Measurements from ENCODE around the gene SLC2A6. TPM values are rescaled to one million over a fixed set of nuclear protein-coding genes. Genes with fewer than 3 reads are reported as not detected.

Gene SLC2A6
- total RNA-seq, 6 donors from 2014 or later = 5.2 to 17.2 (median 7.5) TPM

- Histone ChIP-seq H3K27me3 (no peaks in the 10 kb centered on the region), H3K27ac (peak overlapping the region; percentile 45 to 79 (median 61)), H3K36me3 (no peaks in the 10 kb centered on the region), H3K4me1 (peaks cover under 1 to 18% (median 13%) of the 10 kb centered on the region in 4 donors), H3K9me3 (no peaks in the 10 kb centered on the region), H3K4me3 (no peak overlapping the region)
- 89 to 92% methylated on average over 5 to 7 of the region's 11 CpGs for WGBS, 2 donors
- peak in 1 of 2 donors; percentile 60 for DNase-seq
- no peak for ATAC-seq (ENCODE audit: low FRiP score in 2 of 2)
- TF ChIP-seq EP300 (IDR thresholded peaks at IDR 0.05) (peak in 3 of 4 donors; percentile 27 to 69 (median 61)), POLR2AphosphoS5 (IDR thresholded peaks at IDR 0.05) (peak in 1 of 2 donors; percentile 30)
- TF ChIP-seq, protein P1, sequence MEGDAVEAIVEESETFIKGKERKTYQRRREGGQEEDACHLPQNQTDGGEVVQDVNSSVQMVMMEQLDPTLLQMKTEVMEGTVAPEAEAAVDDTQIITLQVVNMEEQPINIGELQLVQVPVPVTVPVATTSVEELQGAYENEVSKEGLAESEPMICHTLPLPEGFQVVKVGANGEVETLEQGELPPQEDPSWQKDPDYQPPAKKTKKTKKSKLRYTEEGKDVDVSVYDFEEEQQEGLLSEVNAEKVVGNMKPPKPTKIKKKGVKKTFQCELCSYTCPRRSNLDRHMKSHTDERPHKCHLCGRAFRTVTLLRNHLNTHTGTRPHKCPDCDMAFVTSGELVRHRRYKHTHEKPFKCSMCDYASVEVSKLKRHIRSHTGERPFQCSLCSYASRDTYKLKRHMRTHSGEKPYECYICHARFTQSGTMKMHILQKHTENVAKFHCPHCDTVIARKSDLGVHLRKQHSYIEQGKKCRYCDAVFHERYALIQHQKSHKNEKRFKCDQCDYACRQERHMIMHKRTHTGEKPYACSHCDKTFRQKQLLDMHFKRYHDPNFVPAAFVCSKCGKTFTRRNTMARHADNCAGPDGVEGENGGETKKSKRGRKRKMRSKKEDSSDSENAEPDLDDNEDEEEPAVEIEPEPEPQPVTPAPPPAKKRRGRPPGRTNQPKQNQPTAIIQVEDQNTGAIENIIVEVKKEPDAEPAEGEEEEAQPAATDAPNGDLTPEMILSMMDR (IDR thresholded peaks at IDR 0.05) = no peak
Measured at GRCh38 chr9:133493428-133493827, 14.5 kb upstream of the SLC2A6 start.

- Histone ChIP-seq H3K4me3 (no peak overlapping the region), H3K9me3 (no peaks in the 10 kb centered on the region), H3K27ac (peak overlapping the region; percentile 45 to 79 (median 61)), H3K4me1 (peaks cover 9 to 15% (median 13%) of the 10 kb centered on the region in 4 donors), H3K27me3 (no peaks in the 10 kb centered on the region), H3K36me3 (no peaks in the 10 kb centered on the region)
- DNase-seq = peak in 1 of 2 donors; percentile 62
- TF ChIP-seq, protein P1 (IDR thresholded peaks at IDR 0.05) = no peak
- TF ChIP-seq POLR2A (IDR thresholded peaks at IDR 0.05) (no peak), POLR2AphosphoS5 (IDR thresholded peaks at IDR 0.05) (peak in 1 of 2 donors; percentile 11)
- peak in 1 of 2 donors; percentile 4 for ATAC-seq (ENCODE audit: low FRiP score in 2 of 2)
- 71 to 72% methylated on average over 12 to 33 of the region's 33 CpGs for WGBS, 2 donors
Measured at GRCh38 chr9:133492061-133493021, 13.4 kb upstream of the SLC2A6 start.

DNA sequence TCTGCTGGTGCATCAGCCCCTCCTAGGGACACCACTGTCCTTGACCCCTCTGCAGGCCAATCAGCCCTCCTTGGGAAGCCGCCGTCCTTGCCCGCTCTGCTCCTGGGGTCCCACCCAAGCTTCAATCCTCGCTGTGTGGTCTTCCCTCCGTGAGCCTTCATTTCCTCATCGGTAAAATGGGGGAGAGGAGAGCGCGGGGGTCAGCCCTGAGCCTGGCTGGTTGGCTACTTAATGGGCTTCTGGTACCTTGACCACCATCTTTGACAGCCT is 12.7 kb upstream of the SLC2A6 start:
- Histone ChIP-seq H3K4me1 (peaks cover 11 to 17% (median 13%) of the 10 kb centered on the region in 4 donors), H3K27me3 (no peaks in the 10 kb centered on the region), H3K36me3 (no peaks in the 10 kb centered on the region), H3K27ac (peak overlapping the region; percentile 10 to 79 (median 57)), H3K4me3 (no peak overlapping the region), H3K9me3 (no peaks in the 10 kb centered on the region)
- no peak for DNase-seq
- no peak for ATAC-seq (ENCODE audit: low FRiP score in 2 of 2)
- WGBS, 2 donors = 94 to 100% methylated on average over 7 to 8 of the region's 8 CpGs
- TF ChIP-seq EP300 (IDR thresholded peaks at IDR 0.05) (no peak), POLR2AphosphoS5 (IDR thresholded peaks at IDR 0.05) (no peak), POLR2A (IDR thresholded peaks at IDR 0.05) (no peak)
- TF ChIP-seq, protein P1 (IDR thresholded peaks at IDR 0.05) = no peak

- Histone ChIP-seq H3K9me3 (no peaks in the 10 kb centered on the region), H3K4me3 (no peak overlapping the region), H3K27ac (peak overlapping the region in 3 of 4 donors; percentile 45 to 79 (median 69)), H3K4me1 (peaks cover 13 to 19% (median 17%) of the 10 kb centered on the region in 4 donors), H3K27me3 (no peaks in the 10 kb centered on the region), H3K36me3 (no peaks in the 10 kb centered on the region)
- WGBS, 2 donors = 77 to 81% methylated on average over 11 to 12 of the region's 12 CpGs
- DNase-seq (no peak), ATAC-seq (ENCODE audit: low FRiP score in 2 of 2) (no peak)
- TF ChIP-seq POLR2A (IDR thresholded peaks at IDR 0.05) (no peak), POLR2AphosphoS5 (IDR thresholded peaks at IDR 0.05) (no peak), EP300 (IDR thresholded peaks at IDR 0.05) (no peak)
- TF ChIP-seq, protein P1 (IDR thresholded peaks at IDR 0.05) = no peak
Measured at GRCh38 chr9:133490865-133491655, 12.2 kb upstream of the SLC2A6 start.
